HG03025 (cell line): ENCODE data around the gene STRN3.
"Not testable (repeated sequence)": the region's sequence is repeated elsewhere in the genome, so short reads cannot be mapped to it uniquely, and the experiment has no call there.

Experiments used
- ATAC-seq: cut with Tn5 transposase; IDR thresholded peaks from one replicate; pipeline ENCODE4 v1.9.1; 2021; ENCODE audit warnings: mild to moderate bottlenecking, moderate library complexity; ENCODE audit not compliant: unreplicated experiment, low FRiP score

STRN3 gene

GRCh38 chr14:30972882-30973582, 53.1 kb downstream of the STRN3 start:
- no peak for ATAC-seq

GRCh38 chr14:30972036-30972732, 54.0 kb downstream of the STRN3 start:
- not testable (repeated sequence) for ATAC-seq

GRCh38 chr14:30971586-30971985, 54.6 kb downstream of the STRN3 start:
- no peak for ATAC-seq

- ATAC-seq, result not testable (repeated sequence)
Observed at GRCh38 chr14:30969796-30970195, 56.4 kb downstream of the STRN3 start.

- ATAC-seq, result not testable (repeated sequence)
Observed at GRCh38 chr14:30967364-30968098, 58.6 kb downstream of the STRN3 start.

GRCh38 chr14:30966415-30967363, 59.5 kb downstream of the STRN3 start:
- no peak for ATAC-seq

- ATAC-seq, result not testable (repeated sequence)
Observed at GRCh38 chr14:30965861-30966260, 60.3 kb downstream of the STRN3 start.

GRCh38 chr14:30962537-30962936, 63.6 kb downstream of the STRN3 start:
- not testable (repeated sequence) for ATAC-seq

GRCh38 chr14:30961330-30961729, 64.8 kb downstream of the STRN3 start:
- no peak for ATAC-seq

GRCh38 chr14:30960216-30960615, 66.0 kb downstream of the STRN3 start:
- no peak for ATAC-seq

- ATAC-seq, result no peak
Observed at GRCh38 chr14:30958555-30959407, 67.4 kb downstream of the STRN3 start.

GRCh38 chr14:30957813-30958370, 68.3 kb downstream of the STRN3 start:
- no peak for ATAC-seq

GRCh38 chr14:30949651-30950050, 76.5 kb downstream of the STRN3 start:
- ATAC-seq, result no peak

- no peak for ATAC-seq
Observed at GRCh38 chr14:30943694-30944093, 82.5 kb downstream of the STRN3 start.

- ATAC-seq, result no peak
Observed at GRCh38 chr14:30940886-30941285, 85.3 kb downstream of the STRN3 start.

GRCh38 chr14:30938617-30939016, 87.6 kb downstream of the STRN3 start:
- ATAC-seq, result no peak

- ATAC-seq, result no peak
Observed at GRCh38 chr14:30935445-30935844, 90.7 kb downstream of the STRN3 start.

- ATAC-seq, result not testable (repeated sequence)
Observed at GRCh38 chr14:30933937-30934336, 92.2 kb downstream of the STRN3 start.

- ATAC-seq, result no peak
Observed at GRCh38 chr14:30928462-30928861, 97.7 kb downstream of the STRN3 start.
